UCSD-AML1 (cell line): ENCODE results near the gene RABEP1.
"Not testable (repeated sequence)": the region's sequence is repeated elsewhere in the genome, so short reads cannot be mapped to it uniquely, and the experiment has no call there.

Experiments
- DNase-seq: peaks from one replicate; lab custom pipeline; 2025; ENCODE audit not compliant: unreplicated experiment; lab: John Stamatoyannopoulos, UW

The RABEP1 gene, protein sequence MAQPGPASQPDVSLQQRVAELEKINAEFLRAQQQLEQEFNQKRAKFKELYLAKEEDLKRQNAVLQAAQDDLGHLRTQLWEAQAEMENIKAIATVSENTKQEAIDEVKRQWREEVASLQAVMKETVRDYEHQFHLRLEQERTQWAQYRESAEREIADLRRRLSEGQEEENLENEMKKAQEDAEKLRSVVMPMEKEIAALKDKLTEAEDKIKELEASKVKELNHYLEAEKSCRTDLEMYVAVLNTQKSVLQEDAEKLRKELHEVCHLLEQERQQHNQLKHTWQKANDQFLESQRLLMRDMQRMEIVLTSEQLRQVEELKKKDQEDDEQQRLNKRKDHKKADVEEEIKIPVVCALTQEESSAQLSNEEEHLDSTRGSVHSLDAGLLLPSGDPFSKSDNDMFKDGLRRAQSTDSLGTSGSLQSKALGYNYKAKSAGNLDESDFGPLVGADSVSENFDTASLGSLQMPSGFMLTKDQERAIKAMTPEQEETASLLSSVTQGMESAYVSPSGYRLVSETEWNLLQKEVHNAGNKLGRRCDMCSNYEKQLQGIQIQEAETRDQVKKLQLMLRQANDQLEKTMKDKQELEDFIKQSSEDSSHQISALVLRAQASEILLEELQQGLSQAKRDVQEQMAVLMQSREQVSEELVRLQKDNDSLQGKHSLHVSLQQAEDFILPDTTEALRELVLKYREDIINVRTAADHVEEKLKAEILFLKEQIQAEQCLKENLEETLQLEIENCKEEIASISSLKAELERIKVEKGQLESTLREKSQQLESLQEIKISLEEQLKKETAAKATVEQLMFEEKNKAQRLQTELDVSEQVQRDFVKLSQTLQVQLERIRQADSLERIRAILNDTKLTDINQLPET

DNA sequence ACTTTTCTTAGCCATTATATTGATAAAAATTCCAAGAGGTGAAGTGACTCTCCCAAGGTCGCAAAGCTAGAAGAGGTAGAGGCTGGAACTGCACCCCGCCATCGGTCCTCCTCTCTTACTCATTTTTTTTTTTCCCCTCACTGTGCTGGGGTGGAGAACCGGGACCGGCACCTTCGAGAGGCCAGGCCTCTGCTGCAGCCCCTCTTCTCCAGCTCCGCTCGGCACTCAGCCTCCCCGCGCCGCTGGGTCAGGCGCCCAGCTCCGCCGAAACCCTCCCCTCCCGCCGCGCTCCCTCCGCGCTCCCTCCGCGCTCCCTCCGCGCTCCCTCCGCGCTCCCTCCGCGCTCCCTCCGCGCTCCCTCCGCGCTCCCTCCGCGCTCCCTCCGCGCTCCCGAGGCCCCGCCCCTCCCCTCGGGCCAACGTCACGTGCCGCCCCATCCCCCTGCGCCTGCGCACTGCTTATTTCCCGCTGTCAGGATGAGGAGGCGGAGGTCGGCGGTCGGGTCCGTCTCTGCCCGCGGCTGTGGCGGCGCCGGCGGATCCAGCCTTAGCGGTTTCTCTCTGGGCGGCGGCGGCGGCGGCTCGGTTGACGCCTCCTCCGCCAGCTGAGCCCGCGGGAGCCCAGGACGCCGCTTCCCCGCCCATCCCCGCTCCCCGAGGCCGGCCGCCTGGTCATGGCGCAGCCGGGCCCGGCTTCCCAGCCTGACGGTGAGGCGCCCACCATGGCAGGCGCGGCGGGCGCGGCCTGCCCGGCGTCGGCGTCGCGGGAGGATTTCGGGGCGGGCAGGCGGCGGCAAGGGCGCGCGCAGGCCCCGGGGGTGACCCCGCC is at the start of gene RABEP1:
Gene RABEP1, plus strand, starts transcription at position 471 of the 828 bp plus-strand sequence. Its CDS starts 203 bp downstream, at position 674.
- peak; percentile 90 for DNase-seq

DNA sequence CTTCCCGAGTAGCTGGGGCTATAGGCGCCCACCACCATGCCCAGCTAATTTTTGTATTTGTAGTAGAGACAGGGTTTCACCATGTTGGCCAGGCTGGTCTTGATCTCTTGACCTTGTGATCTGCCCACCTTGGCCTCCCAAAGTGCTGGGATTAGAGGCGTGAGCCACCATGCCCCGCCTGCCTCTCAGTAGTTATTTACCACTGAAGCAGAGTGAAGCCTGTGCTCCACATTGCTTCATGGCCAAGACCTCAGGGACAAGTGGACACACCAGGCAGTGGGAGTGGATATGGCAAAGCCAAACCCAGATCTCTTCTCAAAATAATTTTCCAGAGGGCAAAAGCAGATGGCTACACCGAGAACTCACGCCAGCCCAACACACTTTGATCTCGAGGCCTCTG is 48.6 kb upstream of the RABEP1 start:
- not testable (repeated sequence) for DNase-seq

DNA sequence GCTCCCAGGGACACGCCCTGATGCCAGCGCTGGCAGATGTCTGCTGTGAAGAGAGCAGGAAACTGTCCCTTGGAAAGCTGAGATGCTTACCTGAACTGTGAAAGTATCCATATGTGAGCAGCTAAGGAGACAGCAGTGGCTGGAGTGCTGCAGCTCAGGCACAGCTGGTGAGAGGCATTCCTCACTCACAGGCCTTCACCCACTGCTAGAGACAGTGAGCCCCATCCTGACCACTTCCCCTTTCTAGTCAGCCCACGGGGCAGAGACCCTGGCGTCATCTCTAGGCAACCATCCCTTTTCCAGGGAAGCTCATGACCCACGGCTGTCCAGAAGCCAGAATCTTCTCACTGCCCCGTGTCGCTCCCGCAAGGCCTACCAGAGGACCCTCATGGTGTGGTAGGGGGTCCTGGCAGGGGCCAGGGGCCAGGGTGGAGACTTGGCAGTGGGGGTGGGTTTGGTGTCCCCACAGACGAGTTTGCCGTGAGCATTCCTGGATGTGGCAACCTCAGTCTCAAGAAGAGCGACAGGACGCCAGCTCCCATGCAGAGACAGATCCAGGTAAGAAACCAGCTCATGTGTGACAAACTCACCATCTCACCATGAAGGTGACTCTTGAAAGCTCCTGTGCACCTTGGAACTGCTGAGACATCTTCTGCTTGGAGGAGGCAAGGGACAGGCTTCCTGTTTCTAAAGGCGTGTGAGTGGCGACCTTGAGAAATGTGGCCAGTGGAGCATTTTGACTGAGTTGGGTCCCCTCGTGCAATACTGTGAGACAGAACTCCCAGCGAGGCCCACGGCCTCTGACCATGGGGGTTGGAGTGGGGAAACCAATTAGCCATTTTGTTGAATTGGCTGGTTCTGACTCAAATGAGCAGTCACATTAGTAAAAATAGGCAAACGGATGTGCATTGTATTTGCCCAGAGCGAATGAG is 47.2 kb upstream of the RABEP1 start, which contains the start of gene SCIMP:
Gene SCIMP, minus strand, starts transcription at position 216 of the 932 bp plus-strand sequence. Its CDS starts 105 bp downstream, at position 111.
- DNase-seq, result peak; percentile 26

DNA sequence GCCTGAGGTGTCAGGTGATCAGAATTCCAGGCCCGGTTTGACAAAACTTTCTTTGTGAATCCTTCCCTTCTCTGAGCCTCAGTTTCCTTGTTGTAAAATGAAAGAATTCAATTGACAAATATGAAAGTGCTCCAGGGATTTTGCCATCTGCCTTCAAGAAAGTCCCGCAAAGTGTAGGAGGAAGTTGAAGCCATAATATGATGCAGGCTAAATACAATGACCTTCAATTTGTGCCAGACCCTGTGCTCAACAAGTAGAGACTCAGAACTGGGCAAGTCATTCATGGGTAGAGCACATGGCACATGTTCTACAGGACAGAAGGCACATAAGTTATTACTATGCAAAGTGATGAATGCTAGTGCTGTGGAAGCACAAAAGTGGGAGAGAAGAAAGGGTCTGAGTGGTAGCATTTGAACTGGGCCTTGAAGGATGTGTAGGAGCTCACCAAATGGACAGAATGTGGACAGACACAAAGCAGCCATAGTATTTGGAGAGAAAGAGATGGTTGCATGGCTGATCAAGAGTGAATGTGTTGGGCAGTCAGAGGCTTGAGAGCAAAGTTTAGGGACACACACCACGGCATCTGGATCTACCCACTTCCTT is 45.0 kb upstream of the RABEP1 start:
- DNase-seq, result no peak

DNA sequence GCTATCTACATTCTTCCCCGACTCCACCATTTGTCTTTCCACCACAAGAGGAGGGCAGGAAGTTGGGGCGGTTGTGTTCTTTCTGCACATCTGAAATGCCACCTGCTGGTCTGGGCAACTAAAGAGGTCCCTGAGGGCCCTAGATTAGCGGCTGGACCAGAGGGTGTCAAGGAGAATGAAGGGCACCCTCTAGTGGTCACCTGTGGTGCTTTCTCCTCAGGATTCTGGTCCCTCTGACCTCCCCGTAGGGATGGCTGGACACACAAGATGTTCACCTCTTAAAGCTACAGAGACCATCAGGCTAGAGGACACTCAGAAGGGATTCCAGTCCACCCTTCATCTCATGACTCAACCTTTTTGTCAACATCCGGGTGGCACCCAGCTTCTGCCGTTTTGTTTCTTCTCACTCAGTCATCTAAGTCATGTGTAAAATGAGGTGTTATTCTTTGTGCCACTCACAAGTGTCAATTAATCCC is 44.5 kb upstream of the RABEP1 start:
- peak; percentile 73 for DNase-seq

DNA sequence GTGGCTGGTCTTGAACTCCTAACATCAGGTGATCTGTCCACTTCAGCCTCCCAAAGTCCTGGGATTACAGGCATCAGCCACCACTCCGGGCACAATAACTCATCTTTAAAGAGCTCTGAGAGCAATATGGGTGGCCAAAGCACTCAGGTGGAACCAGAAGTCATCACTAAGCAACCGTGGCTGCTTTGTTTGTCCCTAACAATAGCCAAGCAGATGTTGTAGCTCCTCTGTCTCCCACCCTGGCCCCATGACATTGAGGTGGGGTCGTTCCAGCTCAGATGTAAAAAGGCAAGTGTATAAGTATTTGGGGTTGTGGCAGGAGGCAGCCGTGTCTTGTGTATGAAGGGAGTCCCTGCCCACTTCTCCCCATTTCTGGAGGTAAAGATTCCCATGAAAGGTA is 43.8 kb upstream of the RABEP1 start:
- DNase-seq, result no peak

DNA sequence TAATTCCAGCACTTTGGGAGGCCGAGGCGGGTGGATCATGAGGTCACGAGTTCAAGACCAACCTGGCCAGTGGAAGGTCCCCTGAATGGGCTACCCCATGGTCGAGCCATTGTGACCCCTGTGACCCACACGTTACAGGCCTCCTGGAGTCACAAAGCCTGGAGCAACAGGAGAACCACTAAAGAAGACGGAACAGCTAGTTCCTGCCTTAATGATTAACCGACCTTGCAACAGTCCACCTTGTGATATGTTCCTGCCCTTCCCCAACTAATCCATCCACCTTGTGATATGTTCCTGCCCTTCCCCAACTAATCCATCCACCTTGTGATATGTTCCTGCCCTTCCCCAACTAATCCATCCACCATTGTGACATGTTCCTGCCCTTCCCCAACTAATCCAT is 42.3 kb upstream of the RABEP1 start:
- not testable (repeated sequence) for DNase-seq

DNA sequence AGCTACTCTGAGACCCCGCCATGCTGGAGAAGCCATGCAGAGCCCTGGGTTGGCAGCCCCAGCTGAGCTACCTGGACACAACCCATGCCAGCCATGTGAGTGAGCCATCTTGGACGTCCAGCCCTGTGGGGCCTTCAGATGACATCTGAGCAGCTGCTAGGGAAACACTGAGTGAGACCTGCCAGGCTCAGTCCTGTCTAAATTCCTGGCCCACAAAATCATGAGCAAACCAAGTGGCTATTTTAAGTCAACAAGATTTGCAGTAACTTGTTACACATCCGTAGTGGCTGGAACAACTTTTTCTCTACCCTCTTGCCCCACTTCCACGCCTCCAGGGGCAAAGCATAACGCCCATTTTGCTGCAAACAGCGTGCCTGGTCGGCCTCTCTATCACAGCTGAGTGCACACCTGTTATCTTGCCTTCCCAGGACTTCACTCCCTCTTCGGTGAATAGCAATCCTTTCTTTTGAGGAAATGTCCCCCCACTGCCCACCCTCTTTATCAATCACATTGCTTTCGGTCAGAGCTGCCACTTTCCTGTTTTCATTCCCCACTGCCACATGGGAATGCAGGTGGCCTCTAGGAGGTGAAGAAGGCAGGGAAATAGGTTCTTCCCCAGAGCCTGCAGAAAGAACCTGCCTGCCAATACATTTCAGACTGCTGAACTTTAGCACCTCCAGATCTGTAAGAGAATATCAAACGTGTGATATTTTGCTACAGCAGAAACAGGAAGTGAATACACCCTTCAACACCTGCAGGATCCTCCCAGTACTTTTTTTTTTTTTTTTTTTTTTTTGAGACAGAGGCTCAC is 40.0 kb upstream of the RABEP1 start:
- no peak for DNase-seq

DNA sequence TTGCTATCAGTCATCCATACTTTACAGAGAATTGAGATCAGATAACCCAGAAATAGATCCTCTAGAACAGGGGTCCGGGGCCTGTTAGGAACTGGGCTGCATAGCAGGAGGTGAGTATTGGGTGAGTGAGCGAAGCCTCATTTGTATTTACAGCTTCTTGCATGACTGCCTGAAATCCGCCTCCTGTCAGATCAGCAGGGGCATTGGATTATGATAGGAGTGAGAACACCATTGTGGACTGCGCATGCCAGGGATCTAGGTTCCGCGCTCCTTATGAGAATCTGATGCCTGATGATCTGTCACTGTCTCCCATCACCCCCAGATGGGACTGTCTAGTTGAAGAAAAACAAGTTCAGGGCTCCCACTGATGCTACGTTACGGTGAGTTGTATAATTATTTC is 34.5 kb upstream of the RABEP1 start:
- no peak for DNase-seq

DNA sequence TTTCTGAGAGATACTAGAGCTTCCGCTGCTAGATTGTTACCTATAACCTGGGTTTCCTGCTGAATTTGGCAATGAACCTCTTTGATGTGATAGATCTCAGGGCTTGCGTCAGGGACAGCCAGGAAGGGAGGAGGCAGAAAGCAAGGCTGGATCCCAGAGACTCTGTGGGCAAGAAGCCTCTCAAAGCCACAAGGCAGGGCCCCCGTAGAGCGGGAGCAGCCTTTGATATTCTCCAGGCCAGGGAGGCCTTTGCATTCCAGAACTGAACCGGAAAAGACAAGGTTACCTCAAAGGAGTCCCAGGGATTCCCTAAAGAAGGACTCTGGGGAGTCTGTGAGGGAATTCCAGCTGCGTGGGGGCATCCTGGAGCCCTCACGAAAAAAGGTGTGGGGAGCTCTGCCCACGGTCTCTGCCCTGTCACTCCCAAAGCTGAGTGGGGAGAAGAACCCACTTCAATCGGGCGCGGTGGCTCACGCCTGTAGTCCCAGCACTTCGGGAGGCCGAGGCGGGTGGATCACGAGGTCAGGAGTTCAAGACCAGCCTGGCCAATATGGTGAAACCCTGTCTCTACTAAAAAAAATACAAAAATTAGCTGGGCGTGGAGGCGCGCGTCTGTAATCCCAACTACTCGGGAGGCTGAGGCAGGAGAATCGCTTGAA is 33.1 kb upstream of the RABEP1 start:
- no peak for DNase-seq

DNA sequence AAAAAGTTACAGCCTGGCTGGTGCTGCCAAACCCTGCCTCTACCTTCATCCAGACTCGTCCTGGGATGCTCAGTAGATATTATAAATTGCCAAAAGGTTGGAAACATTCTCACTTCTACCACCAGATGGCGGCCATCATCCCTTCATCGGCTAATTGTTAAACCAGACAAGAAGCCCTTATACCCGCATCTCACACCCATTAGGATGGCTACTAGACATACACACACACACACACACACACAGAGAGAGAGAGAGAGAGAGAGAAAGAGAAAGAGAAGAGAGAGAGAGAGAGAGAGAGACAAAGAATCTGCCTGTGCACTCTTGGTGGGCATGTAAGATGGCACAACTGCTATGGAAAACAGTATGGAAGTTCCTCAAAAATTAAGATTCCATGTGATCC is 32.5 kb upstream of the RABEP1 start:
- DNase-seq, result peak; percentile 13

DNA sequence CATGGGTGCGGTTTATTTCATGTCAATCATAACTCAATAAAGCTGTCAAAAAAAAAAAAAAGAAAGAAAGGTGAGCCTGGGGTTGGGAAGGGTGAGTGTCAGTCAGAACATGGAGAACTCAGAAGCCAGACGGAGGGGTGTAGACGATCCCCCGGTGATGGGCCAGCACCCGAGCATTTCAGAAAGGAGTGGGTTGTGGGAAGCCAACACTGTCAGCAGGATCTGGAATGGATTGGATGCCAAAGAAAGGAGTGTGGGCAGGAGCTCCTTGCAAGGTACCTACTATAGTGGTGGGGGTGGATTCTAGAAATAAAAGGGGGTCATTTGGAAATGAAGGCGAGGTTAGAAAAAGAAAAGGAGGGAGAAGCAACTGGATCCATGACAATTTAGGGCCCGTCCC is 27.7 kb upstream of the RABEP1 start:
- no peak for DNase-seq

DNA sequence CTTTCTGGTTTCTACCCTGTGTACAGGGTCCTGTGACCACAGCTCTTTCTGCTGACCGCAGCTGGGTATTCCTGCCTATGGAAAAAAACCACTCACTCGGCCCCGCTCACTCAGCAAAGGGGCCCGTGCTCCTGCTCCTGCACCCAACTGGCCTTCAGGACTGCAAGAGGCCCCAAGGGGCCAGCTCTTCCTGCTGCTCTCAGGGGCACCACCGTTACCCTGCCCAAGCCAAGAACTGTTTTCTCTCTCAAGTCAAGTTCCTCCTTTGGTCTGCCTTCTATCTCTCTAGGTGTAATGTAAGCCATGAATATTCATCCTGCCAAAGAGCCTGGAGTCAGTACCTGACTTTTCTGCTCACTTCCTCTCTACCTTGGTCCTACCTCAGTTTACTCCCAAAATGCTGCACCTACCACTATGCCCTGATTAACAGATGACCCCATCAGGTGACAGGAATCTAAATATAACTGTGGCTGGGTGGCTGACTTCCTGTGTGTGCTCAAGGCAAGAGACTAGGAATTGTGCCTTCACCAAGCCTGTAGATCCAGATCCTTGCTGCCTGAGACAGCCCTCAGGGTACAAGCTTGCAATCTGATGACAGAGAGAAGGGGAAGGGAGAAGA is 27.1 kb upstream of the RABEP1 start:
- peak; percentile 45 for DNase-seq

DNA sequence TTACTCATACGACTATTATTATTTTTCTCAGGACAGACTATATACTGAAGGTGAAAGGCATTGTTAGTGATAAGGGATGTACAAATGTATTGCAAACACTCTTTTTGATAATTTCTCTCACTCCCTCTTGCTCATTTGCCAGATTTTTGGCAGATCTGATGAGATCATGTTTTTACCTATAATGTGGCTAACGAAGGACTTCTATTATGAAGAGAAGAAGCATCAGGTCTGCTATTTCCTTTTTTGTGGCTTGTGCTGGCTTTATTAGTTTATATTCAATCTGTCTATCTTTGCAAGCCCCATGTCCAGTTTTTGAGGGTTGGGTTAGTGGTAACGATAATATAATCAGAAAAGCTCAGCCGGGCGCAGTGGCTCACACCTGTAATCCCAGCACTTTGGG is 25.0 kb upstream of the RABEP1 start:
- DNase-seq, result no peak

DNA sequence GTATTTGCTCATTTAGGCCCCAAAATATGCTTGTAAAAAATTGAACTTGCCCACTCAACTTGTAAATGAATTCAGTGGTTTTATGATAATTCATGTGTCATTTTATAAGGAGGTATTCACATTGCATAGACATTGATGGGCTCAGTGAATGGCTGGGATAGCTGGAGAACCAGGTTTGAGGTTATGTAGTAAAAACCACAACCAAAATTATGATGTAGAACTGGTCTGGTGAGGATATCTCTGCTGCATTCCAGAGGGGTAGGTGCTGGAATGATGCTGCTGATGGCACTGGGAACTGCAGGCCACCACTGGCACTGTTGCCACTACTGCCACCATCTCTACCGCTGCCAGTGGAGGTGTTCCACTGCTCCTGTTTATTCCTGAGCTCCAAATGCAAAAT is 21.5 kb upstream of the RABEP1 start:
- no peak for DNase-seq

DNA sequence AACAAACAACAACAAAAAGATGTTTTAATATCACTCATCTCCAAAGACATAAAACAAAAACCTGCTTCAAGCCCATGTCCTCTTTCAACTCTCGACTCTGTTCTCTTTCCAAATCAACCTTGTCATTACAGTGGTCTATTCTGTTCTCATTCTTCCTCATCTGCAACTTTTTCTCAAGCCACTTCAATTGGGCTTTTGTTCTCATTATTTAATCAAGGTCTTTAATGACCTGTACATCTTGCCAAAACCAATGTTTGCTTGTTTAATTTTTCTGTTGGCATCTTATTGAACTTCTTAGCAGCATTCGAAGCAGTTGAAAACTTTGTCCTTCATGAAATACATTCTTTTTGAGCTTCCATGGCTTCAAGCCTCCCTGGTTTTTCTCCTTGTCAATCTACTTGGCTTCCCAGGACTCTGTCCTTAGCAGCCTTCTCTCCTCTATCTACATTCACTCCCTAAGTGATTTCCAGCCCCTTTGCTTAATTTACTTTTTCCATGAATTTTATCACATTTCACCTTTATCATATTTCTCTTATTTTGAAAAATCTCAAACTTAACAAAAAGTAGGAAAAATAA is 19.6 kb upstream of the RABEP1 start:
- no peak for DNase-seq

DNA sequence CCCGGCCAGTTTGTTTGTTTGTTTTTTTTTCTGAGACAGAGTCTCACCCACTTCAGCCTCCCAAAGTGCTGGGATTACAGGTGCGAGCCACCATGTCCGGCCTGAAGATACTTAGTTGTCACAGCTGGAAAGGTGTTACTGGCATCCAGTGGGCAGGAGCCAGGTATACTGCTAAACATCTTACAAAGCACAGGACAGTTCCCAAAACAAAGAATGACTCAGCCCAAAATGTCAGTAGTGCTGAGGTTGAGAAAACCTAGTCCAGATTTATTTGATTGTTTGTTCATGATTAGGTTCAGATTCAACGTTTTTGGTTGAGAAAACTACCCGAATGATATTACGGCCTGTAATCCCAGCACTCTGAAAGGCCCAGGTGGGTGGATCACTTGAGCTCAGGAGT is 18.6 kb upstream of the RABEP1 start:
- DNase-seq, result no peak
